ENCODE measurements around the gene FAM13A. TPM values are rescaled to one million over a fixed set of nuclear protein-coding genes. Genes with fewer than 3 reads are reported as not detected.
"Not testable (repeated sequence)": the region's sequence is repeated elsewhere in the genome, so short reads cannot be mapped to it uniquely, and the experiment has no call there.

Gene FAM13A
- total RNA-seq, 1 experiment from 2014 or later: 22.3 TPM

DNA sequence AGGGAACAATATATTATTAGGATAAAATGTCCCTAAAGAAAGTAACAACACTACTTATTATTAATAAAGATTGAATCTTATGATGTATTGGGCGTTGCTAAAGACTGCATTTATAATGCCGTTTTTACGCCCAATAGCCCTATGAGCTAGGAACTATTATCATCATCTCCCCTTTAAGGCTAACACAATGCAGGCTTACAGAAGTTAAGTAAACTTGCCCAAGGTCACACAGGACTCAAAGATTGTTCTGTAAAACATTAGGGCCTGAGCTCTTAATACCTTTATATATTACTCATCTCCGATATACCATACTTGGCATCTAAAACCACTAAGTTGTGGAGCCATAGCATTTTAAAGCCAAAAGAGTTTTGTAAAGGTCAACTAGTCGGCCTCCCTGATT, 149.5 kb downstream of the FAM13A start:
- no peak for DNase-seq (ENCODE audit: low read depth)

DNA sequence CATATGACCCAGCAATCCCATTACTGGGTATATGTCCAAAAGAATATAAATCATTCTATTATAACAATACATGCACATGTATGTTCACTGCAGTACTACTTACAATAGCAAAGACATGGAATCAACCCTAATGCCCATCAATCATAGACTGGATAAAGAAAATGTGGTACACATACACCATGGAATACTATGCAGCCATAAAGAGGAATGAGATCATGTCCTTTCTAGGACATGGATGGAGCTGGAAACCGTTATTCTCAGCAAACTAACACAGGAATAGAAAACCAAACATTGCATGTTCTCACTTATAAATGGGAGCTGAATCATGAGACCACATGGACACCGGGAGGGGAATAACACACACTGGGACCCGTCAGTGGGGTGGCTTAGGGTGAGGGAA, 152.7 kb downstream of the FAM13A start:
- not testable (repeated sequence) for DNase-seq (ENCODE audit: low read depth)

DNA sequence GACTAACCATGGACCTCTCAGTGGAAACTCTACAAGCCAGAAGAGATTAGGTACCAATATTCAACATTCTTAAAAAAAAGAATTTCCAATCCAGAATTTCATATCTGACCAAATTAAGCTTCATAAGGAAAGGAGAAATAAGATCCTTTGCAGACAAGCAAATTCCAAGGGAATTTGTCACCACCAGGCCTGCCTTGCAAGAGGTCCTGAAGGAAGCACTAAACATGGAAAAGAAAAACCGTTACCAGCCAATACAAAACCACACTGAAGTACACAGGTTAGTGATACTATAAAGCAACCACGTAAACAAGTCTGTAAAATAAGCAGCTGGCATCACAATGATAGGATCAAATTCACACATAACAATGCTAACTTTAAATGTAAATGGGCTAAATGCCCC, 156.6 kb downstream of the FAM13A start:
- peak; percentile 82 for DNase-seq (ENCODE audit: low read depth)

DNA sequence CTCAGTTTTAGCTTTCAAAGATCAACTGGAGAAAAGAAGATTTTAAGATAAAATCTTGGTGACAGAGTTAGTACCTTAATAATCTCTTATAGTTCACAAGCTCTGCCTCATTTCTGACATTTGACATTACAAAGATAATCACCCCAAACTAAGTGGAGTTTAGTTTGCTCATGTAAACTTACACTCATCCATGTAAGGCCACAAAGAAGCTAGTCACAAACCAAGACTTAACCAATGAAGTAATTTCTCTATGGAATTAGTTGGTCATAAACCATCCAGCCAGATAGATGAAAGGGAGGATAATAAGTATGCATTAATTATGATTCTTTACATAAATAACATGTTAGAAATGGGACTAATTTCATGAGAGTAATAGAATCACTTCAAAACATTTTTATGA, 159.2 kb downstream of the FAM13A start:
- DNase-seq (ENCODE audit: low read depth): no peak

DNA sequence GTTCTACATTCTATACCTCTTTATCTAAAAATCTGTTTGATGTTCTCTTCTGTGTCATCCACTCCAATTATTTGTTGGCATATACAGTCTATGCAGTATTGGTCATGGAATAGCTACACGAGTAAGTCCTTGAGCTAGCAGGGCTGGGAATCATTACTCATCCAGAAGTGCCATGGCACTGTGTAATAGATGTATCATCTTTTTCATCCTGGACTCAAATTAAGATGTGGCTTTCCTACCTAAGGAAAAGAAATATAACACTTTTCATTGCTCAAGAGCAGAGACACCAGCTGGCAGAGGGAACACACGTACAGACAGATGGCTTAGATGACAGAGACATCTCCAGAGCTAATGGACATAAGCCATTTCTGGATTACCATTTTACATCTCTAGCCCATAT, 159.8 kb downstream of the FAM13A start:
- DNase-seq (ENCODE audit: low read depth): peak; percentile 61

DNA sequence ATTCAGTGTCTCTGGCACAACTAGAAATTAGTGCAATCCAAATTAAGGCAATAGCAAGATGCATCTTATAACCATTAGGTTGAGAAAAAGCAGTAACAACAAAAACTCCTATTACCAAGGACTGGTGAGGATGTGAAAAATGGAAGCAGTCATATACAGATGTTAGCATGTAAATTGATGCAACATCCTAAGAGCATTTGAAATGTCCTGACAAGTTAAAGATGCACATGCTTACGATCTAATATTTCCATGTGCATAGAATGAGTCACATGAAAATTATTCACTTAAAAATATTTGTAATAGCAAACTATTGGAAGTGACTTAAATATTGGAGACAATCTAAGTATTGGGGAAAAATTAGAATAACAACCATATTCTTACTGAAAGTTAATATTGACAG, 163.0 kb downstream of the FAM13A start:
- DNase-seq (ENCODE audit: low read depth): no peak

DNA sequence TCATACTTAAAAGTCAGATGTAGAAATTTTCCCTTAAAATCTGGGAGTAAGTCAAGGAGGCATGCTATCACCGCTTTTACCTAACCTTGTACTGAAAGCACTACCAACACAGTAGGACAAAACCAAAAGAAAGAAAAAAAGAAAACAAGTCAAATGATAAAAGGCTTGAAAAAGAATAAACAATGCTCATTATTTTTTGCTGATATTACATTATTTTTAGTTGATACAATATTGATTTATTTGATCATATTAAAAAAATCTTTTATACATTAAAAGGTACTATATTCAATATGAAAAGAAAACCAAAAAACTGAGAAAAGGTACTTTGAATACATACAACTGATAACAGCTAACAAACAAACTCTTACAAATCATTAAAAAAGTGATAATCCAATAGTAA, 164.3 kb downstream of the FAM13A start:
- no peak for DNase-seq (ENCODE audit: low read depth)

DNA sequence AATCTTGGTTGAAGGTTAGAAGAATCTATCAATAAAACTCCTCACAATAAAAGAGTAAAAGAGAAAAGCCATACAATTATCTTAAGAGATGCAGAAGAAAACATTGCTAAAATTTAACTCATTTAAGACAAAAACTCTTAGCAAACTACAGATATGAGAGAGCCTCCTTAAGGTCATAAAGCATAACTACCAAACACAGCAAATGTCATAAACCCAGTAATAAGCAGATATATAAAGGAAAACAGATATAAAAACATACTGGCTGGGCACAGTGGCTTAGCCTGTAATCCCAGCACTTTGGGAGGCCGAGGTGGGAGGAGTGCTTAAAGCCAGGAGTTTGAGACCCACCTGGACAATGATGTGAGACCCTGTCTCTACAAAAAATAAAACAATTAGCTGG, 165.3 kb downstream of the FAM13A start:
- no peak for DNase-seq (ENCODE audit: low read depth)

DNA sequence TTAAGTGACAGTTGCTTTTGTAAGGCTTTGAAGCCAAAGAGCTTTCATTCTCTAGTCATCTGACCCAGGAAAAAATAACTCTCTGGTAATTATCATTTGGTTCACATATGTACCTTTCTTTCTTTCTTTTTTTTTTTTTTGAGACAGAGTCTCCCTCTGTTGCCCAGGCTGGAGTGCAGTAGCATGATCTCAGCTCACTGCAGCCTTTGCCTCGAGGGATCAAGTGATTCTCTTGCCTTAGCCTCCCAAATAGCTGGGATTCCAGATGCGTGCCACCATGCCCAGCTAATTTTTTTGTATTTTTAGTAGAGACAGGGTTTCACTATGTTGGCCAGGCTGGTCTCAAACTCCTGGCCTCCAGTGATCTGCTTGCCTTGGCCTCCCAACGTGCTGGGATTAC, 169.6 kb downstream of the FAM13A start:
- not testable (repeated sequence) for DNase-seq (ENCODE audit: low read depth)

DNA sequence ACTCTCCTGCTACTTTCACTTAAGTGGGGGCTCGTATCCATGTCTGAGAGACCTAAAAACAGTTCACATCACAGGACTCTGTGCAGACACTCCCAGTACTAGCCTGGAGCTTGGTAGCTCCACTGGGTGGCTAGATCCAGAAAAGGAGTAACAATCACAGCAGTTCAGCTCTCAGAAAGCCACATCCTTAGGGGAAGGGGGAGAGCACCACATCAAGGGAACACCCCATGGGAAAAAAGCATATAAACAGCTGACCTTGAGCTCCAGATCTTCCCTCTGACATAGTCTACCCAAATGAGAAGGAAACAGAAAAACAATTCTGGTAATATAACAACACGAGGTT, 175.8 kb downstream of the FAM13A start:
- DNase-seq (ENCODE audit: low read depth): peak; percentile 24

DNA sequence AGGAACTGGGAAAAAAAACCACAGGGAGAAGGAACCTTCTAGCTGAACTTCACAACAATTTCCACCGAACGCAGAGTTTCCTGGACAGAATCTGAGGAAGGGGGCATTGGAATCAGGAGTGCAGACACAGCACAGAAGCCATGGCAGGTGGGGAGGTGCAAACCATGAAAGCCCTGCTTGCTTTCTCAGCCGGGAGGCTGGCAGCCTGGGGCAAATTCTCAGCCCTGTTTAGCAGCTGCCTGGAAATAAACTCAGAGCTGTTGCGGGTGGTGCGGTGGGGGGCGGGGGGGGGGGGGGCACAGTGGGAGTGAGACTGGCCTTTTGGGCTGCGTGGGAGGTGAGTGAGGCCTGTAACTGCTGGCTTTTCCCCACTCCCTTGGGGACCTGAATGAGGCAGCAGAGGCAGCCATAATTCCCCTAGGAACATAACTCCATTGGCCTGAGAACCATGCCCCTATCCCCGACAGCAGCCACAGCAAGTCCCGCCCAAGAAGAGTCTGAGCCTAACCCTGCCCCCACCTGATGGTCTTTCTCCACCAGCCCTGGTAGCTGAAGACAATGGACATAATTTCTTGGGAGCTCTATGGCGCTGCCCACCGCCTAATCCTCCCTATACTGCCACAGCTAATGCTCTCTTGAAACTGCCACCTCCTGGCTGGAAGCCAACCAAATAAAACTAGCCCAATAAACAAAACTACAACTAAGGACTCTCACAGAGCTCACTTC, 176.3 kb downstream of the FAM13A start:
- DNase-seq (ENCODE audit: low read depth): no peak

DNA sequence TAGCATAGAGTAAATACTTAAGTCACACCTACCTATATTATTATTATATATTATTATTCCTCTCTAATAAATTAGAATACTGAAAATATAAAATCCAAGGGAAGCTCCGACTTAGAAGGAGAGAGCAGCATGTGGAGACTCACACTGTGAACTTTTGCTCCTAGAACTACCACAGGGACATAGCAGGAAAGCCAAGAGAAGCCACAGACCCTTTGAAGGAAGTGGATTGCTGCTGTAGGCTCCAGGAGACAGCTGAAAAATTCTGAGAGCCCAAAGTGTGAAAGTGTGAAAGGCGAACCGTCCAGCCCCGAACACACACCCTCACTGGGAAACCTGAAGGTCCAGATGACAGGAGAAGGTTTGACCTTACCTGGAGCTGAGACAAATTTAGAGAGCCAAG, 177.0 kb downstream of the FAM13A start:
- no peak for DNase-seq (ENCODE audit: low read depth)

DNA sequence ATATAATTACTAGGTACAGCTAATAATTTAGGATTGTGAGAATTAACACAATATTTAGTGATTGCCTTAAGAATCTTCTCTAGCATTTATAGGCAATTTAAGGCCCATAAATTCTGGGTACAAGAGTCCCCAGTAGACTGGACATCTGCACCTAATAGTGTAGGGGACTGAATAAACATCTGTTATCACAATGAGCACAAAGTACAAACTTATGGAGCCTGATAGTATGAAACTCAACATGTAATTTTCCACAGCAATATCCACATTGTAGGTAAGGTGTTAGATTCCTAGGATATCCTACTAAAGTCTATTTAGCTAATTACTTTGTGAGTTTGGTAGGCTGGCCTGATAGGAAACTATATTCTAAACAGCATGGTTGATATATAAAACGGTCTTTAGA, 178.3 kb downstream of the FAM13A start:
- no peak for DNase-seq (ENCODE audit: low read depth)

DNA sequence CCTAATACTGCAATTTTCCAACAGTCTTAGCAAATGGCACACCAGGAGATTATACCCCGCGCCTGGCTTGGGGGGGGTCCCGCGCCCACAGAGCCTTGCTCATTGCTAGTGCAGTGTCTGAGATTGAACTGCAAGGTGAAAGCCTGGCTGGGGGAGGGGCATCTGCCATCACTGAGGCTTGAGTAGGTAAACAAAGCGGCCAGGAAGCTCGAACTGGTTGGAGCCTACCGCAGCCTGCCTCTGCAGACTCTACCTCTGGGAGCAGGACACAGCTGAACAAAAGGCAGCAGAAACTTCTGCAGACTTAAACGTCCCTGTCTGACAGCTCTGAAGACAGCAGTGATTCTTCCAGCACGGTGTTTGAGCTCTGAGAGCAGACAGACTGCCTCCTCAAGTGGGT, 186.6 kb downstream of the FAM13A start:
- DNase-seq (ENCODE audit: low read depth): no peak

DNA sequence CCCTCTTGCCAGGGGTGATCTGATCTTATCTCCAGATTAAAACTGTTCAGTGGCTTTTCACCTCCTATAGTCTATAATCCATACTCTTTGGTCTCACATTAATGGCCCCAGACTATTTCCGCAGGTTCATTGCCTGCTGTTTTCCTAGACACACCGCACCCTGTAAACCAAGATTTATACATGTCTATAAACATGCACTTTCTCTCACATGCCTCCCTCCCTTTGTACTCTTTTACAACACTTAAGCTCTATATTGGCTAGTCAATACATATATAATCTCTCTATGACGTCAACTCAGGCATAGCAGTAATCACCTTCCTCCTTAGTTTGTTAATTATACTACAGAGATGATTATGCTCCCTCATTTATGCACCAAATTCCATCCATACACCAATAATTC, 188.5 kb downstream of the FAM13A start:
- no peak for DNase-seq (ENCODE audit: low read depth)

DNA sequence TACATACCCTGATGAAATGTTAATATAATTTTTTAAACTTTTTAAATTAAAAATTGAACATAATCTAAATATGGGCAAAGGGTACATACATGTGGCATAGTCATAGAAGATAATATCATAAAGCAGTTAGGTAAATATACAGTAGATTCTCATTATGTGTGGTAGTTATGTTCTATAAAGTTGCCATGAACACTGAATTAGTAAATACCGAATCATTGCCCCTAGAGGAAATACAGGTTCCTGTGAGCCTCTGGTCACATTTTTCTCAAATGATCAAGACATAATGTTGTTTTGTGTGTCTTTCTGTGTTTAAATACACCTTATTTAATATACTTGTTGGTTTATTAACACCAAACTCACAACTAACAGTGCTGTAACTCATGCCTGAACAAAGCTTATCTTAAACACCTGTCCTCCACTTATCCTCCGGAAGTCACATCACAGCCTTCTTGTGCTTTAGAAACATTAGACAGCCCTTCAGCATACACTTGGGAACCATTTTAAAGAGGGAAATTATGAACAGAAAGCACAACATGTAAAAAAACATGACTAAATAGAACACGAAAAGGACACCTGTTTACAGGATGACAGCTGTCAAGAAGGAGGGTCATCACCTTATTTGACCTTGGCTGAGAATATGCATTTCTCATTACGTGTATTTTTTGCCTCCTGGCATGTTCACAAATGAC, 190.0 kb downstream of the FAM13A start:
- DNase-seq (ENCODE audit: low read depth): peak; percentile 72

DNA sequence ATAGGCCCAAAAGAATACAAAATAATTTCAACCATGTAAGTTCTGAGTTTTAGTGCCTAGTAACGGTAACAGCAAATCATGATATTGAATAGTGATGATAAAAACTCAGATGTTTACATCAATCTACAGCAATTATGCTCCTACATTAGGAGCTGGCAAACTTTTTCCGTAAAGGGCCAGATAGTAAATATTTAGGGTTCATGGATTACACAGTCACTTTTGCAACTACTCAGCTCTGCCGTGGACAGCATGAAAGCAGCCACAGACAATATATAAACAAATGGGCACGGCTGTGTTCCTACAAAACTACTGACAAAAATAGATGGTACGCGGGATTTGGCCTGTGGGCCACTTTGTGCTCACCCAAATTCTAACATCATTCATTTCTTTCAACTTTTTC, 191.5 kb downstream of the FAM13A start:
- no peak for DNase-seq (ENCODE audit: low read depth)

DNA sequence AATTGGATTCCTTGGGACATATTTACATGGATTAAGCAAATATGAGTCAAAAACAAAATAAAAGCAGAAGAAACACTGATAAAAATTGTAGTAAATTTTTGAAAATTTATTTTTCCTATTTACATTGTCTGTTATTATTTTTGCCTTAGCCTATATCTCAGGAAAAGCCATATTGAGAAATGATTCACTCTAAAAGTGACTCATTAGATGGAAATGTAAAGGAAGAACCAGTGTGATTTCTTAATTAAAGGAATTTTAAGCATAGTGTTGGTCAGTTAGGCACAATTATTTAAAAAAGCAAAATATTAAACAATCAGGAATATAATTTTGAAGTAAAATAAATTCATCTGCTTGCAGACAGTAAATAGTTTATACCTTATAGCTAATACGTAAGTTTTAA, 191.9 kb downstream of the FAM13A start:
- peak; percentile 33 for DNase-seq (ENCODE audit: low read depth)

DNA sequence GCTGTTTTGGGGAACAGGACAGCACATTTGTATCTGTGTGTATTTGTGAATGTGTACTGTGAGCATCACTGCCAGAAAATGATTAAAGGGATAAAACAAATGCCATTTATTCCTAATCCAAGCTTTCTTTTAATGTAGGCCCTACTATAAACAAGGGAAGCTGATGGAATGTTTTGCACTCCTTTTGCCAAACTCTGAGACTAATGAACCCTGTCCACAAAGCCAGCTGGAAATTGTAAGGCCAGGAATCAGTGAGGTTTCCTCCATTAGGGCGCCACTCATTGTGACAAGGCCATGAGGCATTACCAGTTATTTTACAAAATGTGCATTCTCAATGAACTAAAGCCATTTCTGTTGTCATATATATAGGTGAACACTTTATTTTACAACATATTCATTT, 196.4 kb downstream of the FAM13A start:
- no peak for DNase-seq (ENCODE audit: low read depth)

DNA sequence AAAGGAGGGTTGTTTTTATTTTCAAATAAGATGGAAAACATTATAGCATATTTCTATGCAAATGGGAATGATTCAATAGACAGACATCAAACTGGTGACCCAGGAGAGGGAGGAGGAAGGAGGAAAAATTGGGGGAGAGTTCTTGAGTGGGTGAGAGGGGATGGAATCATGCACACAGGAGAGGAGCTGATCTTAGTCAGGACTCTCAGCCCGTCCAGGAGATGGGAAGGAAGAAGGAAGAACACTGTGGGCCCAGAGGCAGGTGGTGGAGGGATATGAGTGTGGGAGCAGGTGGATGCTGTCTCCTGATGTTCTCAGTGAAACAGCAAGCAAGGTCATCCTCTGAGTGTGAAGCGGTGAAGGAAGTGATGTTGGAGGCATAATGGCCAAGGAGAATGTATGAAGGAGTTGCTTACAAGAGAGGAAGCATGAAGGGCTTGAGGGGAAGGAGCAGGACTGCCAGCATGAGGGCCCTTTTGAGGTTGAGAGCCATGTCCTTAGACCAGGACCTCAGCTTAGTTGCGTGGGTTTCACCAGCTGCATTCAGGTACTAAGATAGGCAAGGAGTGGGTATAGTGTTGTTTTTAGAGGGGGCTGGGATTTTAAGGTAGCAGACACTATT, 197.7 kb downstream of the FAM13A start:
- no peak for DNase-seq (ENCODE audit: low read depth)

DNA sequence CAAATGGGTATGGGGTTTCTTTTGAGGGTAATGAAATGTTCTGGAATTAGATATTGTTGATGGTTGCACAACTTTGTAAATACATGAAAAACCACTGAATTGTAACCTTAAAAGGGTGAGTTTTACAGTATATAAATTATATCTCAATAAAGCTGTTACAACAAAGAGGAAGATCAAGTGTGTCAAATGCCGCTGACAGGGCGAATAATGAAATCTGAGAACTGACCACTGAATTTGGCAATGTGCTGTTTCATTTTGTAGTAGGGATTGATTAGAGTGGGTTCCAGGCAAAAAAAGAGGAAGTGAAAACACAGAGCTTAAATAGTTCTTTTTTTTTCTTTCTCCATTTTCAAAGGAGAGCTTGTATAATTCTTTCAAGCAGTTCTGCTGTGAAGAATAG, 198.2 kb downstream of the FAM13A start:
- DNase-seq (ENCODE audit: low read depth): no peak

DNA sequence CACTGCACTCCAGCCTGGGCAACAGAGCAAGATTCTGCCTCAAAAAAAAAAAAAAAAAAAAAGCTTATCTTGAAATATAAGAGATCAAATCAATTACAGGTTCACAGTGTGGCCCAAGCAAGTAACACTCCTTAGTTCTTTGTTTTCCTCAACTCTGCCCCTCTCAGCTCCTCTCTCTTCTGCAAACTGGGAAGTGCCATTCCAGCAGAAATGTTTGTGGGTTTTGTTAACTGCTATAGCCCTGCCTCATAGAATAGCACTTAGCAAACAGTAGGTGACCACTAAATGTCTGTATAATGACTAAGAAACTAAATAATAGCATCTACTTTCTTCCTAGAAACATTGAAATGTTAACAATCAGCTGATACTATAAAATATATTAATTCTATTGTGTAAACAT, 199.4 kb downstream of the FAM13A start:
- DNase-seq (ENCODE audit: low read depth): no peak

DNA sequence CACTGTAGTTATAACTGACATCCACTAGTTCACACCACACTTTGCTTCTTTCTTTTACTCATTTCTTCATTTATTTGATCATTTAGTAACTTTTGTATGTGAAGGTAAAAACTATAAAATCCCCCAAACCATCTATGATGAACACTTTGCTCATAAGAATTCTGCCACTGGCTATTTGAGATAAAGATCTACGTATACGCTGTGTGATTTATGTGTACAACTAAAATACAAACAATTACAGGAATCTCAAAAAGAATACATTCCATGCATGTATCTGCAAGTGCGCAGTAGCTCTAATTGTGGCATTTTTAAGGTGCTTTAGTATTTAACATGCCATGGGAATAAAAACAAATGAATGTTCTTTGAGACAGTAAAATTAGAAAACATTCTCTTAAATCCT, 202.5 kb downstream of the FAM13A start:
- DNase-seq (ENCODE audit: low read depth): no peak
